22Rv1 (cell line): ENCODE measurements around the gene TXNDC5.

Experiments
- ZFX ChIP-seq: fragments of 450-650 bp; IDR thresholded peaks from 2 replicates; pipeline ENCODE4 v1.6.1; 2017; ENCODE audit warnings: antibody characterized with exemption, borderline replicate concordance
- TF ChIP-seq, protein P1 (sequence below): fragments of 450-650 bp; IDR thresholded peaks from 2 replicates; pipeline ENCODE4 v1.5.1; 2017; ENCODE audit warnings: mild to moderate bottlenecking

DNA sequence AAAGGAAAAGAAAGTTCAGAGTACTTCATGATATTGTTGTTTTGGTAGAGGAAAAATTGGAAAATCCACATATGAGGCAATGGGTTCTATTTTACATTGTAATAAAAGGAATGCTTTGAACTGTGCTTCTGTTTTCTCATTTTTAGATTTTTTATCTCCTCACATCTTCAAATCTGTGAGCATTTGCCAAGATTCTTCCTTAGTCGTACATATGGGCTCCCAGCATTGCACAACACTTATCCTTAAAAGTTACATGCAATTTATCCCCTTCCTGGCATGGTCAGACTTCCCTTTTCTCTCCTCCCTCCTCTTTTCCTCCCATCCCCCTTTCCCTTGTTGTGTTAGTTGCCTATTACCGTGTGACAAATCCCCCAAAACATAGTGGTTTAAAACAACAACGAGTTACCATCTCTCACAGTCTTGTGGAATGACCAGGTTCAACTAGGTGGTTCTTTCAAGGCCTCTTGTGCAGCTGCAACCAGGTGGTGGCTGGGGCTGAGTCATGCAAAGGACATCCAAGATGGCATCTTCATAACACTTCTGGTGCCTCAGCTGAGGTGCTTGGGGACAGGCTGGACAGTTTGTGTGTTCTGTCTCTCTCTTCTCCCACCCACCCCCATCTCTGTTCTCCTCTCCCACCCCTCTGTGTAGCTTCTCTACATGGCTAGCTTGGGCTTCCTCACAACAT, 68.7 kb downstream of the TXNDC5 start:
- TF ChIP-seq, protein P1, sequence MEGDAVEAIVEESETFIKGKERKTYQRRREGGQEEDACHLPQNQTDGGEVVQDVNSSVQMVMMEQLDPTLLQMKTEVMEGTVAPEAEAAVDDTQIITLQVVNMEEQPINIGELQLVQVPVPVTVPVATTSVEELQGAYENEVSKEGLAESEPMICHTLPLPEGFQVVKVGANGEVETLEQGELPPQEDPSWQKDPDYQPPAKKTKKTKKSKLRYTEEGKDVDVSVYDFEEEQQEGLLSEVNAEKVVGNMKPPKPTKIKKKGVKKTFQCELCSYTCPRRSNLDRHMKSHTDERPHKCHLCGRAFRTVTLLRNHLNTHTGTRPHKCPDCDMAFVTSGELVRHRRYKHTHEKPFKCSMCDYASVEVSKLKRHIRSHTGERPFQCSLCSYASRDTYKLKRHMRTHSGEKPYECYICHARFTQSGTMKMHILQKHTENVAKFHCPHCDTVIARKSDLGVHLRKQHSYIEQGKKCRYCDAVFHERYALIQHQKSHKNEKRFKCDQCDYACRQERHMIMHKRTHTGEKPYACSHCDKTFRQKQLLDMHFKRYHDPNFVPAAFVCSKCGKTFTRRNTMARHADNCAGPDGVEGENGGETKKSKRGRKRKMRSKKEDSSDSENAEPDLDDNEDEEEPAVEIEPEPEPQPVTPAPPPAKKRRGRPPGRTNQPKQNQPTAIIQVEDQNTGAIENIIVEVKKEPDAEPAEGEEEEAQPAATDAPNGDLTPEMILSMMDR: no peak
- no peak for TF ChIP-seq ZFX
